ENCODE measurements around the gene SGTA. TPM values are rescaled to one million over a fixed set of nuclear protein-coding genes. Genes with fewer than 3 reads are reported as not detected.
A peak's percentile ranks its signal among the peaks of the same experiment; 100 is the strongest.

SGTA gene
- total and polyA plus RNA-seq, 2 of the 13 experiments (the other 11 are each of a cell fraction or from before 2014, with no cell fraction given): 43.9 to 47.4 TPM

DNA sequence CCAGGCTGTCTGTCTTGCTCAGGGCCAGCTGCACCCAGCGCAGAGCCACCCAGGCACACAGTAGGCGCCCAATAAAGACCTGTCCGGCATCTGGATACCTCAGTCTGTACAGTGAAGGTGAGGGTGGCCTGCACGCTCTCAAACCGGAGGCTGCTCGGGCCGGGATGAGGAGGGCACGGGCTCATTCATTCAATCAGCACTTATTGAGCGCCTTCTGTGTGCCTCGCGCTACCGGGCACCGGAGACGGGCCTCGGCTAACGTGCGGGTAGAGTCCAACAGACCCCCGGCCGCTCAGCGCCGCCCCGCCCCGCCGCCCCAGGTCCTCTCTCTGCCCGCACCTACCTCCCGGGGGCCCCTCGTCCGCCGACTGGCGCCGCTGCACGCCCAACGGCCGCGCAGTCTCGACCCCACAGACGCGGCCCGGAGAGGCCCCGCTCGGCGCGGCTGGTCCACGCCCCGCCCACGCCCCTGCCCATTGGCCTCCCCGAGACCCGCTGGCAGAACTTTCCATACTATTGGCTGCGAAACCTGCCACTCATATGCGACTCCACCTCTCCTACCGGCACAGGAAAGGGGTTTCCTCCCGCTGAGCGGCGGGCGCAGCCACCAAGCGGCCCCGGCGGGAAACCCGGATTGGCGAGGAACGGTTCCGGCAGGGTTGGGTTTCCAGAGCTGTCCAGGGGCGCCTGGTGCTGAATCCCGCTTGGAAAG lies 43.3 kb downstream of the SGTA start, which contains the start of gene SLC39A3 (continued):
- TF ChIP-seq, protein P1, sequence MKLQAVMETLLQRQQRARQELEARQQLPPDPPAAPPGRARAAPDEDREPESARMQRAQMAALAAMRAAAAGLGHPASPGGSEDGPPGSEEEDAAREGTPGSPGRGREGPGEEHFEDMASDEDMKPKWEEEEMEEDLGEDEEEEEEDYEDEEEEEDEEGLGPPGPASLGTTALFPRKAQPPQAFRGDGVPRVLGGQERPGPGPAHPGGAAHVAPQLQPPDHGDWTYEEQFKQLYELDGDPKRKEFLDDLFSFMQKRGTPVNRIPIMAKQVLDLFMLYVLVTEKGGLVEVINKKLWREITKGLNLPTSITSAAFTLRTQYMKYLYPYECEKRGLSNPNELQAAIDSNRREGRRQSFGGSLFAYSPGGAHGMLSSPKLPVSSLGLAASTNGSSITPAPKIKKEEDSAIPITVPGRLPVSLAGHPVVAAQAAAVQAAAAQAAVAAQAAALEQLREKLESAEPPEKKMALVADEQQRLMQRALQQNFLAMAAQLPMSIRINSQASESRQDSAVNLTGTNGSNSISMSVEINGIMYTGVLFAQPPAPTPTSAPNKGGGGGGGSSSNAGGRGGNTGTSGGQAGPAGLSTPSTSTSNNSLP (IDR thresholded peaks at IDR 0.05; ENCODE audit: low read depth, low read length): peak; percentile 22; the same call in 1 of the 2 replicates
- no peak; the same call in 1 of the 2 replicates for TF ChIP-seq RFX5 (IDR thresholded peaks at IDR 0.05; ENCODE audit: low read depth, low read length)
- TF ChIP-seq RARG (CRISPR knock-in tag; IDR thresholded peaks at IDR 0.05; ENCODE audit: low read depth): peak; percentile 73; the same call in 1 of the 2 replicates
- TF ChIP-seq ZNF543 (CRISPR knock-in tag; IDR thresholded peaks at IDR 0.05): peak; percentile 93
- TF ChIP-seq, protein P2, sequence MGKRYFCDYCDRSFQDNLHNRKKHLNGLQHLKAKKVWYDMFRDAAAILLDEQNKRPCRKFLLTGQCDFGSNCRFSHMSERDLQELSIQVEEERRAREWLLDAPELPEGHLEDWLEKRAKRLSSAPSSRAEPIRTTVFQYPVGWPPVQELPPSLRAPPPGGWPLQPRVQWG (CRISPR knock-in tag; IDR thresholded peaks at IDR 0.05; ENCODE audit: borderline replicate concordance, low read depth): no peak
- peak; percentile 91; the same call in 1 of the 2 replicates for TF ChIP-seq JDP2 (CRISPR knock-in tag; IDR thresholded peaks at IDR 0.05; ENCODE audit: borderline replicate concordance)
- TF ChIP-seq, protein P3, sequence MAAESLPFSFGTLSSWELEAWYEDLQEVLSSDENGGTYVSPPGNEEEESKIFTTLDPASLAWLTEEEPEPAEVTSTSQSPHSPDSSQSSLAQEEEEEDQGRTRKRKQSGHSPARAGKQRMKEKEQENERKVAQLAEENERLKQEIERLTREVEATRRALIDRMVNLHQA (CRISPR knock-in tag; IDR thresholded peaks at IDR 0.05): peak; percentile 56; the same call in 1 of the 2 replicates
- no peak for TF ChIP-seq CBX2 (IDR thresholded peaks at IDR 0.05; ENCODE audit: low read depth, low read length)
- no peak for TF ChIP-seq CBX2 (CRISPR knock-in tag; IDR thresholded peaks at IDR 0.05; ENCODE audit: low read depth)
- TF ChIP-seq DR1 (CRISPR knock-in tag; IDR thresholded peaks at IDR 0.05): no peak
- no peak for TF ChIP-seq SAFB2 (CRISPR knock-in tag; IDR thresholded peaks at IDR 0.05; ENCODE audit: borderline replicate concordance, low read depth)
- TF ChIP-seq CHCHD3 (CRISPR knock-in tag; IDR thresholded peaks at IDR 0.05): 0 out of 2 replicates have a peak, but pooled peaks have one; percentile 4
- TF ChIP-seq ZNF652 (CRISPR knock-in tag; IDR thresholded peaks at IDR 0.05; ENCODE audit: borderline replicate concordance, low read depth): 0 out of 2 replicates have a peak, but pooled peaks have one; percentile 60
- TF ChIP-seq AGO2 (optimal IDR thresholded peaks at IDR 0.05; ENCODE audit: low read depth, low read length): no peak
- no peak for TF ChIP-seq ZFP62 (CRISPR knock-in tag; IDR thresholded peaks at IDR 0.05)
- 0 out of 2 replicates have a peak, but pooled peaks have one; percentile 55 for TF ChIP-seq FIP1L1 (IDR thresholded peaks at IDR 0.05; ENCODE audit: borderline replicate concordance, insufficient read depth, low read depth, low read length)
- TF ChIP-seq ZFP36L1 (CRISPR knock-in tag; IDR thresholded peaks at IDR 0.05): peak; percentile 98
- peak; percentile 84 for TF ChIP-seq HCFC1 (IDR thresholded peaks at IDR 0.05; ENCODE audit: low read depth, low read length)
- peak; percentile 100 for TF ChIP-seq ZKSCAN8 (CRISPR knock-in tag; IDR thresholded peaks at IDR 0.05; ENCODE audit: borderline replicate concordance)
- peak; percentile 95 for TF ChIP-seq NCOA1 (CRISPR knock-in tag; IDR thresholded peaks at IDR 0.05)
- TF ChIP-seq TARDBP (CRISPR knock-in tag; IDR thresholded peaks at IDR 0.05): peak; percentile 94
- peak; percentile 98 for TF ChIP-seq KDM3A (CRISPR knock-in tag; IDR thresholded peaks at IDR 0.05; ENCODE audit: low read depth)
- TF ChIP-seq ZNF383 (CRISPR knock-in tag; IDR thresholded peaks at IDR 0.05; ENCODE audit: borderline replicate concordance): no peak
- 0 out of 2 replicates have a peak, but pooled peaks have one; percentile 87 for TF ChIP-seq MTA3 (CRISPR knock-in tag; IDR thresholded peaks at IDR 0.05)
- no peak for TF ChIP-seq HNRNPUL1 (IDR thresholded peaks at IDR 0.05; ENCODE audit: low read depth, low read length)
- TF ChIP-seq, protein P4, sequence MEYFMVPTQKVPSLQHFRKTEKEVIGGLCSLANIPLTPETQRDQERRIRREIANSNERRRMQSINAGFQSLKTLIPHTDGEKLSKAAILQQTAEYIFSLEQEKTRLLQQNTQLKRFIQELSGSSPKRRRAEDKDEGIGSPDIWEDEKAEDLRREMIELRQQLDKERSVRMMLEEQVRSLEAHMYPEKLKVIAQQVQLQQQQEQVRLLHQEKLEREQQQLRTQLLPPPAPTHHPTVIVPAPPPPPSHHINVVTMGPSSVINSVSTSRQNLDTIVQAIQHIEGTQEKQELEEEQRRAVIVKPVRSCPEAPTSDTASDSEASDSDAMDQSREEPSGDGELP (IDR thresholded peaks at IDR 0.05; ENCODE audit: borderline replicate concordance, low read depth): peak; percentile 71
- TF ChIP-seq MIER3 (CRISPR knock-in tag; IDR thresholded peaks at IDR 0.05; ENCODE audit: borderline replicate concordance): peak; percentile 98
- TF ChIP-seq HNF4A (CRISPR knock-in tag; IDR thresholded peaks at IDR 0.05): peak; percentile 34; the same call in 1 of the 2 replicates
- TF ChIP-seq ZNF12 (CRISPR knock-in tag; IDR thresholded peaks at IDR 0.05): peak; percentile 91

Measured in HepG2 (cell line).